Right ventricle myocardium superior (tissue), 1 donor: ENCODE data around the gene DGCR6L. TPM values are rescaled to one million over a fixed set of nuclear protein-coding genes. Genes with fewer than 3 reads are reported as not detected.
"Not testable (repeated sequence)": the region's sequence is repeated elsewhere in the genome, so short reads cannot be mapped to it uniquely, and the experiment has no call there.

Source experiments
- ATAC-seq: fragments of 200-7000 bp; cut with Tn5 transposase; one replicate; pipeline ENCODE4 v1.9.1; 2020; ENCODE audit warnings: mild to moderate bottlenecking; ENCODE audit not compliant: poor library complexity
- DNase-seq: peaks from one replicate; pipeline ENCODE4 v3.0.0-alpha.2; 2020
- intact Hi-C: fragments of 100-400 bp; cut with DNase I; formaldehyde crosslinking; loops from one replicate; pipeline ENCODE4 v1.11.2; 2022
- long read RNA-seq: library from polyadenylated mRNA; unstranded; transcript quantifications from one replicate; pipeline ENCODE4 v2.0.0, GENCODE V29; 2021
- total RNA-seq: library from RNA; stranded (reverse); fragmentation: NEBNext Ultra II Directional; extraction: Animal tissue kit (Norgen Biotek cat#: 25700); gene quantifications from one replicate; pipeline ENCODE4 v1.2.1, GENCODE V29; 2021
- donor health status: DM: no; HTN: yes; CAD: no; lungs with severe emphysema.

DGCR6L gene
- total RNA-seq: 45.1 TPM
- long read RNA-seq, transcript DGCR6L-201 (5 exons, 1,154 nt): major isoform, 102 of 108 reads
- long read RNA-seq, partial matches to known transcripts: 0 of 108 reads
- long read RNA-seq, other reads (novel, unspliced or antisense): 4 of 108 reads

GRCh38 chr22:20319745-20320658 is at the start of gene DGCR6L:
Gene DGCR6L, minus strand, starts transcription at chr22:20320060. Its CDS starts 72 bp downstream, at chr22:20319988.
- ATAC-seq: peak; percentile 95
- DNase-seq: peak; percentile 99
- intact Hi-C loops: no loop called here

- intact Hi-C loops, DNase-seq, ATAC-seq: not testable (repeated sequence)
These were observed 49.0 kb upstream of the DGCR6L start for GRCh38 chr22:20368875-20369274.

GRCh38 chr22:20366841-20367240 is 47.0 kb upstream of the DGCR6L start:
- intact Hi-C loops, ATAC-seq, DNase-seq: not testable (repeated sequence)

- ATAC-seq: not testable (repeated sequence)
These were observed 44.7 kb upstream of the DGCR6L start for GRCh38 chr22:20364335-20365260.

GRCh38 chr22:20362403-20362802 is 42.5 kb upstream of the DGCR6L start:
- DNase-seq, intact Hi-C loops, ATAC-seq: not testable (repeated sequence)

More at GRCh38 chr22:20364335-20365260, 44.7 kb upstream of the DGCR6L start:
- intact Hi-C loops, DNase-seq: not testable (repeated sequence)

- DNase-seq, ATAC-seq, intact Hi-C loops: not testable (repeated sequence)
These were observed 41.9 kb upstream of the DGCR6L start for GRCh38 chr22:20361752-20362229.

GRCh38 chr22:20360866-20361751 is 41.2 kb upstream of the DGCR6L start:
- DNase-seq, intact Hi-C loops, ATAC-seq: not testable (repeated sequence)

GRCh38 chr22:20360261-20360660 is 40.4 kb upstream of the DGCR6L start:
- intact Hi-C loops, ATAC-seq, DNase-seq: not testable (repeated sequence)

GRCh38 chr22:20358503-20359239 is 38.8 kb upstream of the DGCR6L start:
- ATAC-seq, intact Hi-C loops, DNase-seq: not testable (repeated sequence)

GRCh38 chr22:20357967-20358366 is 38.1 kb upstream of the DGCR6L start:
- intact Hi-C loops, DNase-seq, ATAC-seq: not testable (repeated sequence)

GRCh38 chr22:20356906-20357305 is 37.0 kb upstream of the DGCR6L start:
- intact Hi-C loops, ATAC-seq, DNase-seq: not testable (repeated sequence)

- intact Hi-C loops, DNase-seq, ATAC-seq: not testable (repeated sequence)
These were observed 36.2 kb upstream of the DGCR6L start for GRCh38 chr22:20355939-20356636.

GRCh38 chr22:20354238-20354975 is 34.5 kb upstream of the DGCR6L start:
- no peak for ATAC-seq
- intact Hi-C loops: no loop called here
- DNase-seq: no peak

- ATAC-seq, intact Hi-C loops, DNase-seq: not testable (repeated sequence)
These were observed 32.7 kb upstream of the DGCR6L start for GRCh38 chr22:20352536-20352935.

GRCh38 chr22:20346553-20346952 is 26.7 kb upstream of the DGCR6L start:
- ATAC-seq: not testable (repeated sequence)

More at GRCh38 chr22:20346553-20346952, 26.7 kb upstream of the DGCR6L start:
- intact Hi-C loops, DNase-seq: not testable (repeated sequence)
